Activated T-helper 1 cell treated with anti-CD3 and anti-CD28 coated beads, Interleukin-12 subunit alpha, Interleukin-12 subunit beta, Interleukin-2, Interleukin-4 antibody, amounts not matched to agents 30 ng/mL and 10 ng/mL and 1 ng/mL, durations not matched to agents 14 hours and 24 hours and 36 hours (primary cell): Measurements from ENCODE around the gene ST8SIA3. TPM values are rescaled to one million over a fixed set of nuclear protein-coding genes. Genes with fewer than 3 reads are reported as not detected.

ENCODE experiments used
- DNase-seq: peaks from one replicate; pipeline ENCODE4 v3.0.0; 2021; ENCODE audit warnings: low spot score
- H3K27ac Mint-ChIP-seq: one replicate; pipeline ENCODE4 v1.8.0; 2021; ENCODE audit warnings: mild to moderate bottlenecking, mixed read lengths
- H3K27me3 Mint-ChIP-seq: one replicate; pipeline ENCODE4 v1.8.0; 2022; ENCODE audit warnings: mild to moderate bottlenecking, moderate library complexity, mixed read lengths; ENCODE audit not compliant: insufficient read depth
- H3K36me3 Mint-ChIP-seq: one replicate; pipeline ENCODE4 v1.8.0; 2021; ENCODE audit warnings: low read depth, mixed read lengths
- H3K4me1 Mint-ChIP-seq: one replicate; pipeline ENCODE4 v1.8.0; 2021; ENCODE audit warnings: low read depth, mixed read lengths
- H3K4me3 Mint-ChIP-seq: one replicate; pipeline ENCODE4 v1.8.0; 2021; ENCODE audit warnings: mild to moderate bottlenecking, moderate library complexity, mixed read lengths
- H3K9me3 Mint-ChIP-seq: one replicate; pipeline ENCODE4 v1.8.0; 2021; ENCODE audit warnings: mixed read lengths
- intact Hi-C: fragments of 100-400 bp; cut with micrococcal nuclease; formaldehyde crosslinking; loops from one replicate; pipeline ENCODE4 v1.15.1; 2024
- total RNA-seq: library from RNA; stranded (reverse); gene quantifications from 2 replicates; pipeline ENCODE4 v1.2.3, GENCODE V29; 2022

ST8SIA3 gene, protein sequence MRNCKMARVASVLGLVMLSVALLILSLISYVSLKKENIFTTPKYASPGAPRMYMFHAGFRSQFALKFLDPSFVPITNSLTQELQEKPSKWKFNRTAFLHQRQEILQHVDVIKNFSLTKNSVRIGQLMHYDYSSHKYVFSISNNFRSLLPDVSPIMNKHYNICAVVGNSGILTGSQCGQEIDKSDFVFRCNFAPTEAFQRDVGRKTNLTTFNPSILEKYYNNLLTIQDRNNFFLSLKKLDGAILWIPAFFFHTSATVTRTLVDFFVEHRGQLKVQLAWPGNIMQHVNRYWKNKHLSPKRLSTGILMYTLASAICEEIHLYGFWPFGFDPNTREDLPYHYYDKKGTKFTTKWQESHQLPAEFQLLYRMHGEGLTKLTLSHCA
- total RNA-seq, result not detected in 2 replicates

DNA sequence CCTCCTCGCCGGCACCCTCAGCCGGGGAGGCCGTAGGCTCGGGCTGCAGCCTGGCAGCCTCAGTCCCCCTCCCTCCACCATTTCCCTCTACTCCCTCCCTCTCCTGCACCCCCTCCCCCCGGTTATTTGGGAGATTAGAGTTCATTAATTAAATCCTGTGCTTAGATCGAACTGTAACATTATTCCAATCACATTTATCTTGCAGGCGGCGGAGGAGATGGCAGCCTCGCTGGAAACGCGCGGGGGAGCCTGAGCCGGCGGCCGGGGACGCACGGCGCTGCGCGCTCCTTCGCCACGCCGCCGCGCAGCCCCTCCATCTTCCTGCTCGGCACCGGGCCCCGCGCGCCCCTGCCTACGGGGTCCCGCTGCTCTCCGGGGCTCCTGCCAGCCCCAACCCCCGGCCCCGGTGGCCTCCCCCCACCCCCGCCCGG, at the start of gene ST8SIA3:
Gene ST8SIA3, plus strand, starts transcription at position 287 of the 431 bp plus-strand sequence. CDS start 290 bp downstream, outside the sequence.
- Mint-ChIP-seq H3K27me3 (peaks cover 40% of the 10 kb centered on the region), H3K36me3 (no peaks in the 10 kb centered on the region), H3K27ac (no peak within 1 kb of the TSS), H3K9me3 (no peaks in the 10 kb centered on the region), H3K4me3 (no peak within 1 kb of the TSS), H3K4me1 (no peaks in the 10 kb centered on the region)
- DNase-seq, result no peak
- intact Hi-C loops, result loop anchor here (5.0 kb wide), 1 partner anchor 80 kb away; no protein-coding TSS in a partner anchor

DNA sequence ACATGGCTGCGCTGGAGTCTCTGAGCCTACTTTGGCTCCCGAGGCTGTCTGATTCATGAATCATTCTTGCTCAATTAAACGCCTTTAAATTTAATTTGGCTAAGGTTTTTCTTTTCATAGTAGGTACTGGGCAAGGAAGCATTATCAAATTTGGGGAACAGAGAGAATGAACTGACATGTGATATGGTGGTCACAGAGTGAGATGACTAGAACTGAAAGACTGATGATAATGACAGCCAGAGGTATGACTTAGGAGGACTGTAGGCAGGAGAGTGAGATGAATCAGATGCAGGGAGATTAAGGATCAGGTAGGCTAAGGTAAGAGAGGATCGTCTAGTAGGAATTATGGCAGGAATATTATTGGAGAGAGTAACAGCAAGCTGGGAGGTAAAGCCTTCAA, 40.9 kb upstream of the ST8SIA3 start:
- intact Hi-C loops, result no loop called here
- Mint-ChIP-seq H3K9me3 (no peaks in the 10 kb centered on the region), H3K27me3 (no peaks in the 10 kb centered on the region), H3K4me3 (no peak overlapping the region), H3K36me3 (no peaks in the 10 kb centered on the region), H3K4me1 (no peaks in the 10 kb centered on the region), H3K27ac (no peak overlapping the region)
- DNase-seq, result no peak

DNA sequence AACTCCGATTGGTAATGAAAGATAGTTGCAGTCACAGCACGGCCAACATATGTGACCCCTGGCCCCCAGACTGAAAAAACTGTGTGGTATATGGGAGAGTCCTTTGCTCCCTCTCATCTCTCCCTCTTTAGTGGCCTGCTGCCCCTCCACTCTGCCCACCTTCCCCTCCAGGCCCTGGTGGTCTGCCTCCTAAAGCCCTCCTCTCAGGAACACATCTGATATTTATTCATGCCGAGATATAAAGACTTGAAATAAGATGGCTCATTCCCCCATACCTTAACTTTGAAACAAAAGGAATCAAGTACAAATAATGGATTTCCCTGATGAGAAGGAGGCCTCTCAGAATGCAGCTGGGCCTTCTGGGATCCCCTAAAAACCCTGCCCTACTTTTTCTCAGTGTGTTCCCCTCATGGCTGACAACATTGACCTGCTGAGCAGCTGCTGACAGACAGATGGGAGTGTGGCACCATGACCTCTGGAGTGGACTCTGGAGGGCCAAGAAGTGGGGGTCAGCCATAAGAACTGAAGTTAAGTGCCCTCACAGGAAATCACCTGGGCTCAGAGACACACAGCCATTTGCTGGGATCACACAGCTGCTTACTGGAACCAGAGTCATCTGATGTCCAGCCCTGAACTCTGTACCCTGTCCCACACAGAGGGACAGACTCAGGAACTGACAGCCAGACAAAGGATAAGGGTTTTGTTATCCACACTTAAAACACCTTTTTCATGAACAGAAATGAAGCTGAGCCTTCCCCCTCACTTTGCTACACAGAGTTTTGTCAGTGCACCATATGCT, 39.8 kb upstream of the ST8SIA3 start:
- H3K27ac Mint-ChIP-seq, result no peak overlapping the region
- H3K36me3 Mint-ChIP-seq, result no peaks in the 10 kb centered on the region
- no peaks in the 10 kb centered on the region for H3K4me1 Mint-ChIP-seq
- no peaks in the 10 kb centered on the region for H3K9me3 Mint-ChIP-seq
- intact Hi-C loops, result no loop called here
- DNase-seq, result no peak
- H3K27me3 Mint-ChIP-seq, result no peaks in the 10 kb centered on the region
- no peak overlapping the region for H3K4me3 Mint-ChIP-seq

DNA sequence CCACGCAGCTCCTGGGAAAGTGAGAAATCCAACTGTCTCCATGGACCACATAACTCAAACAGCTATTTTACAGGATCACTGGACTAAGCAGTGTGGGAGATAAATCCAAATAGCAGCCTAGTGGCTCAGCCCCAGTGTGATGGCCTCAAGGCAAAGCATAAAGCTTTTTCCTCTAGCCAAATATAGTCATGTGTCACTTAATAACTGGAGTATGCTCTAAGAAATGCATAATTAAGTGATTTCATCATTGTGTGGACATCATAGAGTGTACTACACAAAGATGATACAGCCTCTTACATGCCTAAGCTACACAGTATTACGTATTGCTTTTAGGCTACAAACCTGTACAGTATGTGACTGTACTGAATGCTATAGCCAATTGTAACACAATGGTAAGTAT, 31.8 kb upstream of the ST8SIA3 start:
- no peaks in the 10 kb centered on the region for H3K36me3 Mint-ChIP-seq
- H3K9me3 Mint-ChIP-seq, result no peaks in the 10 kb centered on the region
- no peaks in the 10 kb centered on the region for H3K27me3 Mint-ChIP-seq
- no peak overlapping the region for H3K27ac Mint-ChIP-seq
- intact Hi-C loops, result no loop called here
- H3K4me3 Mint-ChIP-seq, result no peak overlapping the region
- DNase-seq, result no peak
- no peaks in the 10 kb centered on the region for H3K4me1 Mint-ChIP-seq

DNA sequence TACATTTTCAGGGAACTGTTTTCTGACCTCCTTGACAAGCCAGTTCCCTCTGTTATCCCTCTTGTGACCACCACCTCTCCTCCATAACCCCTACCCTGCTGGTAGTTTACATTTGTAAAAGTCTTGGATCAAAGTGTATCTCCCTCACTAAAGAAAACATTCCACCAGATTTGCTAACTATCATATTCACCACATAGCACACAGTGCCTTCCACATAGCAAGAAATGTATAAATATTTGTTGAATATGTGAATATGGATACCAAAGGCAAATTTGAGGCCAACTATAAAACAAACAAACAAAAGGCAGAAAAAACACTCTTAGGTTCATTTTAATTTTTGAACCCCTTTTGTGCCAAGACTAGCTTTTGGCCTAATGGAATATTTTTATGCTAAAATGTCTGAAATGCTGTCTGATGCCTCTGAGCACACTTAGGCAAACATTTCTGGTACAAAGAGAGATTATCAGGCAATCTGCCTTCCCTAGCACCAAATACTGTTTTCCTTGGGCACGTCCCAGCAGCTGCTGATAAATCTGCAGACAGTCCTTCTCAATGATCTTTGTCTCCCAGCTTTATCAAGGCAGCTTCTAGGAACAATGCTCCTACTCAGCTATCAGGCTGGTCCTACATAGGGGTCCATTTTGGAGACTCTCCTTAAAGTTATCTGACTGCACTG, 26.7 kb upstream of the ST8SIA3 start:
- H3K9me3 Mint-ChIP-seq, result peaks cover 3% of the 10 kb centered on the region
- H3K27me3 Mint-ChIP-seq, result no peaks in the 10 kb centered on the region
- H3K27ac Mint-ChIP-seq, result no peak overlapping the region
- H3K4me1 Mint-ChIP-seq, result no peaks in the 10 kb centered on the region
- no peaks in the 10 kb centered on the region for H3K36me3 Mint-ChIP-seq
- H3K4me3 Mint-ChIP-seq, result no peak overlapping the region
- DNase-seq, result no peak
- intact Hi-C loops, result no loop called here

DNA sequence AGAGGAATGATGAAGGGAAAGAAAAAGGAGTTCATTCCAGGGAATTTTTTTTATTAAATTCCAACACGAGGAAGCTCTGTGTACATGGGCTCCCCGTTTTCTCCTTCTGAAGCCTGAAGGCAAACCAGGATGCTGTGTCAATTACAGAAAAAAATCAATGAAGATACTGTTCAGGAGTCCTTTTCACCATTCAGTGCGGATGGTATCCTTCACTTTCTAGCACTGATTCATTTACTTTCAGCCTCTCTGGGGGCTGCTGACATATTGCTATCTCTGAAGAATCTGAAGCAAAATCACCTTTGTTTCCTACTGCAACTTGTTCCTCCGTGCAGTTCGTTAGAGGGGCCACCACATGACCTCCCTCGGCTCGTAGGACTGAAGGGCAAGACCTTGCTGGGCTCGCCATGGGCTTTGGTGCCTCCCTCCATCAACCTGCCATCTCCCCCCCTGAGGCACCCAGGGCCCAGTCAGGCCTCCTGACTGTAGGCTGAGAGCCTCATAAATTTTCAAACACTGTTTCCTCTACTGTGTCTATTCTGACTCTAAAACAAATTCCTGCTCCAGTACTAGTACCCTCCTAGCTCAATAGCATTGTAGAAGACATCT, 25.5 kb upstream of the ST8SIA3 start:
- Mint-ChIP-seq H3K4me1 (no peaks in the 10 kb centered on the region), H3K27ac (no peak overlapping the region), H3K27me3 (no peaks in the 10 kb centered on the region), H3K4me3 (no peak overlapping the region), H3K36me3 (no peaks in the 10 kb centered on the region), H3K9me3 (peaks cover 3% of the 10 kb centered on the region)
- intact Hi-C loops, result no loop called here
- no peak for DNase-seq

DNA sequence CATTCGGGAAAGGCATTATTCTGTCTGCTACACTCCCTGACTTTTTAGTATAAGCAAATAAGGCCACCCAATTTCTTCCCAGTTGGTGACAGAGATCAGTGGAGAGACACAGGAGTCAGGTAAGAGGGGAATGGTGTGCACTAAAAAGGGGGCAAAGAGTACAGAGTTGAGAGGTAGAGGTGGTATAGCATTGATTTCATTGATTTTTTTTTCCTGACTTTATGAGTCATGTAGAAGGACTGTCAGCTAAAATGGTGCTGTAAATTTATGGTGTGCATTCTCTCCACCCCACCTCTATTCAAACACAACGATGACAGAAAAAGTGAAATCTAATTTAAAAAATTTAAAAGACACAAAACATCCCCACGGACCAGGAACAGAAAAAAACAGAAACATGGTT, 23.7 kb upstream of the ST8SIA3 start:
- H3K27ac Mint-ChIP-seq, result no peak overlapping the region
- H3K27me3 Mint-ChIP-seq, result no peaks in the 10 kb centered on the region
- intact Hi-C loops, result no loop called here
- H3K9me3 Mint-ChIP-seq, result peaks cover 3% of the 10 kb centered on the region
- H3K4me1 Mint-ChIP-seq, result no peaks in the 10 kb centered on the region
- no peaks in the 10 kb centered on the region for H3K36me3 Mint-ChIP-seq
- H3K4me3 Mint-ChIP-seq, result no peak overlapping the region
- DNase-seq, result no peak

DNA sequence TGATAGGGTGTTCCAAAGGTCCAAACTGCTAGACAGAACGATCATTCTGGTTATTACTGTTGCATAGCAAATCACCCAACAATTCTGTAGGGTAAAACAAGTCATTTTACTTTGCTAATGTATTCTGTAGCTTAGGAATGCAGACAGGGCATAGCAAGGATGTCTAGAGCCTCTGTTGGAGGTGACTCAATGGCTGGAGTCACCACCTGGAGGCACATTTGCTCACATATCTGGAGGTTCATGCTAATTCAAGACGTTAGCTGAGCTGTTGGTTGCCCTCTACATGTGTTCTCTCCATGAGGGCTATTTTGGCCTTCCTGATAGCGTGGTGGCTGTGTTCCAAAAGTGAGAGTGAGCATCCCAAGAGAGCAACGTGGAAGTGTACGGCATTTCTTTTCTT, 22.5 kb upstream of the ST8SIA3 start:
- no peaks in the 10 kb centered on the region for H3K27me3 Mint-ChIP-seq
- no peak overlapping the region for H3K4me3 Mint-ChIP-seq
- intact Hi-C loops, result no loop called here
- no peak overlapping the region for H3K27ac Mint-ChIP-seq
- no peak for DNase-seq
- H3K9me3 Mint-ChIP-seq, result peaks cover 3% of the 10 kb centered on the region
- no peaks in the 10 kb centered on the region for H3K4me1 Mint-ChIP-seq
- H3K36me3 Mint-ChIP-seq, result no peaks in the 10 kb centered on the region

DNA sequence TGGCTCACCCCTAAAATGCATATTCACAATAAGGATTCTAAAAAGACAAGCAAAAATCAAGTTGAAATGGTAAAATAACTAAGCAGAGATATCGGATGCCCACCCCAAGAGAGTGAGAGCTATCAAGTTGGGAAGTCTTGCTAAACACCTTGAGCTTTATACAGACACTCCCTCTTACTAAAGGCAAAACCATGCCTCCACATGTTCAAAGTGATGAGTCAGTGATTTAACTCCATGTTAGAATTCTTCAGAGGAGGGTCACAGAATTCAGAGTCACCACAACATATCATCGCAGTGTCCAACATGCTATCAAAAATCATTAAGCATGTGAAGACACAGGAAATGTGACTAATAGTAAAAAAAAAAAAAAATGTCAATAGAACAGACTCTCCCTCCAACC, 20.6 kb upstream of the ST8SIA3 start:
- intact Hi-C loops, result no loop called here

DNA sequence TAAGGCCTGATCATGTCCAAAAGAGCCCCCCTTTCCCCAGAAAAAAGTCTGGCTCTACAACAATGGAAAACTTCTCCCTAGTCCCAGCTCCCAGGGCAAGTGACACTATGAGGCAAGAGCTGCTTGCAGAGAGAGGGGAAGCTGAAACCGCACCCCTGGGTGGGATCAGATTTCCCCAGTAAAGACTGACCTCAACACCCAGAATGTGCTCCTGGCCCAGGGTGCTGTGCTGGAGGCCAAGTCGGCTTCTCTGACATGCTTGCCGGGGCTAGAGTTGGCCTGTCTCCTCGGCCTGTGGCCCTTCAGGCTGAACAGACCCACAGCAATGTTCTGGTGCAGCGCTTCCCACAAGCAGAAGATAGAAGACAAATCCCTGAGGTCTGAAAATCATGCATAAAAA, 18.4 kb upstream of the ST8SIA3 start:
- H3K9me3 Mint-ChIP-seq, result no peaks in the 10 kb centered on the region
- no peak overlapping the region for H3K27ac Mint-ChIP-seq
- H3K36me3 Mint-ChIP-seq, result no peaks in the 10 kb centered on the region
- H3K27me3 Mint-ChIP-seq, result no peaks in the 10 kb centered on the region
- intact Hi-C loops, result no loop called here
- no peak overlapping the region for H3K4me3 Mint-ChIP-seq
- no peak for DNase-seq
- H3K4me1 Mint-ChIP-seq, result no peaks in the 10 kb centered on the region

More for the DNA sequence above, 20.6 kb upstream of the ST8SIA3 start:
- DNase-seq, result no peak
- Mint-ChIP-seq H3K4me1 (no peaks in the 10 kb centered on the region), H3K27ac (no peak overlapping the region), H3K9me3 (peaks cover 3% of the 10 kb centered on the region), H3K27me3 (no peaks in the 10 kb centered on the region), H3K4me3 (no peak overlapping the region), H3K36me3 (no peaks in the 10 kb centered on the region)

DNA sequence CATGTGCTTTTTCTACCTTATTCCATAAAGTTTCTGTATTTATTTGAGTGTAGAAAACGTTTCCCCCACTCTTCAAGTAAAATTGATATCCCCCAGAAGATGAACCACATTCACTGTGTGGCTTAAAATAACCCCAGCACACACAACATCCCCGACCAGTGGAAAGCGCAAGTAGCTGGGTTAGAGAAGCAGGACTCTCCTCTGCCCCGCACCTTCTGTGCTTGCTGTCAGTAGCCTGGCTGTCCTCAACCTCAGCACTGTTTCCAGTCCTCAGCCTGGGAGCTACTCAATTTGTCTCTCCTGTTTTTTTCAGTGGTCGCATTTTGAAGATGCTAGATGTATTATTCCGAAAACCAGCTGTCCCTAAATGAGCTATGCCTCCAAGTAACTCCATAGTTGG, 18.0 kb upstream of the ST8SIA3 start:
- H3K27ac Mint-ChIP-seq, result no peak overlapping the region

DNA sequence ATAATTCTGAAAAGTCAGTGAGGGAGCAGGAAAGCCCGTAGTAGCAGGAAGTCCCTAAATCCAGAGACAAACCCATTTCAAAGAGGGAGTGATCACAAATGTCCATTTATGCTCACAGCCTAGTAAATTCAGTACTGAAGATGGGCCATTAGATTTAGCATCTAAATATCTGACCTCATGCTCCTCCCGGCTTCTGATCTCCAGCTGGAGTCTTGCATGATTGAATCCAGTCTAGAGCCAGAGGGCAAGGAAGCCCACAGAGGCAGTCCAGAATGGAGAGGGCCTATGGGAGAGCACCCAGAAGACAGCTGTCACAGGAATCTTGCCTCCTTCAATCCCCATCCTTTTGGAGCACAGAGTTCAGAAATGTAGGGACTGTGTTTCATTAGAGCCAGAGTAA, 16.0 kb upstream of the ST8SIA3 start:
- Mint-ChIP-seq H3K36me3 (no peaks in the 10 kb centered on the region), H3K27ac (no peak overlapping the region), H3K27me3 (no peaks in the 10 kb centered on the region), H3K4me3 (no peak overlapping the region), H3K9me3 (no peaks in the 10 kb centered on the region), H3K4me1 (no peaks in the 10 kb centered on the region)
- intact Hi-C loops, result no loop called here
- DNase-seq, result no peak

More for the DNA sequence above, 18.0 kb upstream of the ST8SIA3 start:
- intact Hi-C loops, result no loop called here
- Mint-ChIP-seq H3K27me3 (no peaks in the 10 kb centered on the region), H3K4me3 (no peak overlapping the region), H3K9me3 (no peaks in the 10 kb centered on the region), H3K36me3 (no peaks in the 10 kb centered on the region), H3K4me1 (no peaks in the 10 kb centered on the region)
- no peak for DNase-seq
